HEK293 (cell line): Measurements from ENCODE around the gene NPVF.

ENCODE experiments used
- YY1 ChIP-seq: fragments of 450-650 bp; formaldehyde crosslinking; IDR thresholded peaks from 2 replicates; pipeline ENCODE4 v1.5.1; 2018; ENCODE audit warnings: missing biosample characterization, missing genetic modification characterization
- ZNF48 ChIP-seq: fragments of 450-650 bp; formaldehyde crosslinking; IDR thresholded peaks from 2 replicates; pipeline ENCODE4 v1.5.1; 2016; ENCODE audit warnings: missing biosample characterization, missing genetic modification characterization
- ZSCAN30 ChIP-seq: fragments of 450-650 bp; IDR thresholded peaks from 2 replicates; pipeline ENCODE4 v1.5.1; 2018; ENCODE audit warnings: missing biosample characterization, mild to moderate bottlenecking, missing genetic modification characterization, moderate library complexity
- TF ChIP-seq, protein P1 (sequence below): fragments of 450-650 bp; formaldehyde crosslinking; IDR thresholded peaks from 2 replicates; pipeline ENCODE4 v1.5.1; 2016; ENCODE audit warnings: missing biosample characterization, missing genetic modification characterization
- TF ChIP-seq, protein P2 (sequence below): fragments of 450-650 bp; formaldehyde crosslinking; IDR thresholded peaks from 2 replicates; pipeline ENCODE4 v1.5.1; 2016; ENCODE audit warnings: missing biosample characterization, missing genetic modification characterization

DNA sequence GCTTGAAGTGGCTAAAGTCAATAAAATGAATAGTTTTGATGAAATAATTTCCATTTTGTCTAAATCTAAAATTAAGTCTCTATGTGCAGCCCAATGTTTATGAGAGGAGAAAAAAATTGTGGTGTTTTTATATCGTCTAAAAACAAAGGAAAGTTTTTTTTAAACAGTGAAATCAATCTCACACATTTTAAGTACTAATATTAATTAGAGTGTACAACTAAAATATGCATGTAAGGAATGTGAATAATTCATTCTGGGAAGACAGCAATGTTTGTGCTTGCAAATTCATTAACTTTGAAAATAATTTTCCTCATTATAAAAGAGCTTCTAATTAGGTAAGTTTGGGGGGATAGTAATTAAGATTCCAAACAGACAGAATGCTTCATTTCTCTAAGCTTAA, at the start of gene NPVF:
- no peak for TF ChIP-seq YY1
- TF ChIP-seq, protein P1, sequence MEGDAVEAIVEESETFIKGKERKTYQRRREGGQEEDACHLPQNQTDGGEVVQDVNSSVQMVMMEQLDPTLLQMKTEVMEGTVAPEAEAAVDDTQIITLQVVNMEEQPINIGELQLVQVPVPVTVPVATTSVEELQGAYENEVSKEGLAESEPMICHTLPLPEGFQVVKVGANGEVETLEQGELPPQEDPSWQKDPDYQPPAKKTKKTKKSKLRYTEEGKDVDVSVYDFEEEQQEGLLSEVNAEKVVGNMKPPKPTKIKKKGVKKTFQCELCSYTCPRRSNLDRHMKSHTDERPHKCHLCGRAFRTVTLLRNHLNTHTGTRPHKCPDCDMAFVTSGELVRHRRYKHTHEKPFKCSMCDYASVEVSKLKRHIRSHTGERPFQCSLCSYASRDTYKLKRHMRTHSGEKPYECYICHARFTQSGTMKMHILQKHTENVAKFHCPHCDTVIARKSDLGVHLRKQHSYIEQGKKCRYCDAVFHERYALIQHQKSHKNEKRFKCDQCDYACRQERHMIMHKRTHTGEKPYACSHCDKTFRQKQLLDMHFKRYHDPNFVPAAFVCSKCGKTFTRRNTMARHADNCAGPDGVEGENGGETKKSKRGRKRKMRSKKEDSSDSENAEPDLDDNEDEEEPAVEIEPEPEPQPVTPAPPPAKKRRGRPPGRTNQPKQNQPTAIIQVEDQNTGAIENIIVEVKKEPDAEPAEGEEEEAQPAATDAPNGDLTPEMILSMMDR (tag by site-specific recombination), result no peak
- TF ChIP-seq ZSCAN30 (tag by site-specific recombination), result no peak
- TF ChIP-seq ZNF48, result no peak
- TF ChIP-seq, protein P2, sequence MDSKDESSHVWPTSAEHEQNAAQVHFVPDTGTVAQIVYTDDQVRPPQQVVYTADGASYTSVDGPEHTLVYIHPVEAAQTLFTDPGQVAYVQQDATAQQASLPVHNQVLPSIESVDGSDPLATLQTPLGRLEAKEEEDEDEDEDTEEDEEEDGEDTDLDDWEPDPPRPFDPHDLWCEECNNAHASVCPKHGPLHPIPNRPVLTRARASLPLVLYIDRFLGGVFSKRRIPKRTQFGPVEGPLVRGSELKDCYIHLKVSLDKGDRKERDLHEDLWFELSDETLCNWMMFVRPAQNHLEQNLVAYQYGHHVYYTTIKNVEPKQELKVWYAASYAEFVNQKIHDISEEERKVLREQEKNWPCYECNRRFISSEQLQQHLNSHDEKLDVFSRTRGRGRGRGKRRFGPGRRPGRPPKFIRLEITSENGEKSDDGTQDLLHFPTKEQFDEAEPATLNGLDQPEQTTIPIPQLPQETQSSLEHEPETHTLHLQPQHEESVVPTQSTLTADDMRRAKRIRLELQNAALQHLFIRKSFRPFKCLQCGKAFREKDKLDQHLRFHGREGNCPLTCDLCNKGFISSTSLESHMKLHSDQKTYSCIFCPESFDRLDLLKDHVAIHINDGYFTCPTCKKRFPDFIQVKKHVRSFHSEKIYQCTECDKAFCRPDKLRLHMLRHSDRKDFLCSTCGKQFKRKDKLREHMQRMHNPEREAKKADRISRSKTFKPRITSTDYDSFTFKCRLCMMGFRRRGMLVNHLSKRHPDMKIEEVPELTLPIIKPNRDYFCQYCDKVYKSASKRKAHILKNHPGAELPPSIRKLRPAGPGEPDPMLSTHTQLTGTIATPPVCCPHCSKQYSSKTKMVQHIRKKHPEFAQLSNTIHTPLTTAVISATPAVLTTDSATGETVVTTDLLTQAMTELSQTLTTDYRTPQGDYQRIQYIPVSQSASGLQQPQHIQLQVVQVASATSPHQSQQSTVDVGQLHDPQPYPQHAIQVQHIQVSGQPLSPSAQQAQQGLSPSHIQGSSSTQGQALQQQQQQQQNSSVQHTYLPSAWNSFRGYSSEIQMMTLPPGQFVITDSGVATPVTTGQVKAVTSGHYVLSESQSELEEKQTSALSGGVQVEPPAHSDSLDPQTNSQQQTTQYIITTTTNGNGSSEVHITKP, result no peak
